Measurements from ENCODE around the gene ST3GAL3. TPM values are rescaled to one million over a fixed set of nuclear protein-coding genes. Genes with fewer than 3 reads are reported as not detected.

ST3GAL3 gene
- total and polyA plus RNA-seq, 2 donors (not counting 1 experiment from before 2014, with no cell fraction given), result 13.7 to 16.3 TPM

DNA sequence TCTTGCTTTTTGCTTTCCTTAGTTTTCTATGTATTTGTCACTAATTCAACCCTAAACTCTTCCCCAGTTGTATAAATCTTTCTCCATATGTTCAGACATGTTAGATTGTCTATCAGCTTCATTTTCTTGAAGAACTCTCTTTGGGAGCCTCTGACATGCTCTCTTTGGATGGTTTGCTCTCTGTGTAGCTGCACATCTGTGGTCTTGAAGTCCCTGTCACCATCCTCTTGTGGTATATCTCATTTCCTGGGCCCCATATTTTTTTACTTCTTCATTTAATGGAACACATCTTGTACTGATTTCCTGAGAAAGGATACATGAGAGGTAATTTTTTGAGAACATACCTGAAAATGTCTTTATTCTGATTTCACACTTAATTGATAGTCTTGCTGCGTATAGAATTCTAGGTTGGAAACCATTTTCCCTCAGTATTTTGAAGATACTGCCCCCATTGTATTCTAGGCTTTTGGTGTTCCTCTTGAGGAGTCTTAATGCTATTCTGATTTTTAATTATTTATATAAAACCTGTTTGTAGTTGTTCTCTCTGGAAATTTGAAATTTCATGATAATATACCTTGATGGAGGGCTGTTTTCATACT is 72.6 kb downstream of the ST3GAL3 start:
- TF ChIP-seq, protein P1, sequence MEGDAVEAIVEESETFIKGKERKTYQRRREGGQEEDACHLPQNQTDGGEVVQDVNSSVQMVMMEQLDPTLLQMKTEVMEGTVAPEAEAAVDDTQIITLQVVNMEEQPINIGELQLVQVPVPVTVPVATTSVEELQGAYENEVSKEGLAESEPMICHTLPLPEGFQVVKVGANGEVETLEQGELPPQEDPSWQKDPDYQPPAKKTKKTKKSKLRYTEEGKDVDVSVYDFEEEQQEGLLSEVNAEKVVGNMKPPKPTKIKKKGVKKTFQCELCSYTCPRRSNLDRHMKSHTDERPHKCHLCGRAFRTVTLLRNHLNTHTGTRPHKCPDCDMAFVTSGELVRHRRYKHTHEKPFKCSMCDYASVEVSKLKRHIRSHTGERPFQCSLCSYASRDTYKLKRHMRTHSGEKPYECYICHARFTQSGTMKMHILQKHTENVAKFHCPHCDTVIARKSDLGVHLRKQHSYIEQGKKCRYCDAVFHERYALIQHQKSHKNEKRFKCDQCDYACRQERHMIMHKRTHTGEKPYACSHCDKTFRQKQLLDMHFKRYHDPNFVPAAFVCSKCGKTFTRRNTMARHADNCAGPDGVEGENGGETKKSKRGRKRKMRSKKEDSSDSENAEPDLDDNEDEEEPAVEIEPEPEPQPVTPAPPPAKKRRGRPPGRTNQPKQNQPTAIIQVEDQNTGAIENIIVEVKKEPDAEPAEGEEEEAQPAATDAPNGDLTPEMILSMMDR (conservative IDR thresholded peaks at IDR 0.05 in 1 of 2, IDR thresholded peaks at IDR 0.05 in 1 of 2; ENCODE audit: low read depth in 1 of 2, low read length in 2 of 2), result no peak
- no peak for TF ChIP-seq EZH2 (IDR thresholded peaks at IDR 0.05; ENCODE audit: low read length, missing control alignments)
- Histone ChIP-seq H2AFZ (ENCODE audit: low read length) (no peak overlapping the region), H4K20me1 (ENCODE audit: control insufficient read depth, extremely low read depth, insufficient read depth, low read length) (no peaks in the 10 kb centered on the region), H3K4me3 (replicated peaks in 1 of 4; ENCODE audit: control extremely low read depth in 1 of 4, insufficient read depth in 1 of 4, low read depth in 3 of 4, low read length in 4 of 4) (no peak overlapping the region), H3K27ac (ENCODE audit: insufficient read depth, low read length) (no peak overlapping the region), H3K27me3 (ENCODE audit: control insufficient read depth, insufficient read depth, low read length) (no peaks in the 10 kb centered on the region), H3K4me1 (ENCODE audit: control insufficient read depth, extremely low read depth, insufficient read depth, low read length) (peaks cover 10% of the 10 kb centered on the region), H3K36me3 (ENCODE audit: control insufficient read depth, insufficient read depth, low read length) (no peaks in the 10 kb centered on the region), H3K4me2 (ENCODE audit: extremely low read depth, insufficient read depth, low read length) (no peak overlapping the region), H3K9ac (ENCODE audit: insufficient read depth, low read length) (no peak overlapping the region), H3K79me2 (ENCODE audit: control insufficient read depth, insufficient read depth, low read length) (no peaks in the 10 kb centered on the region), H3K9me3 (ENCODE audit: control insufficient read depth, insufficient read depth, low read depth, low read length) (no peaks in the 10 kb centered on the region)
- DNase-seq (ENCODE audit: low read depth in 2 of 2), result no peak

DNA sequence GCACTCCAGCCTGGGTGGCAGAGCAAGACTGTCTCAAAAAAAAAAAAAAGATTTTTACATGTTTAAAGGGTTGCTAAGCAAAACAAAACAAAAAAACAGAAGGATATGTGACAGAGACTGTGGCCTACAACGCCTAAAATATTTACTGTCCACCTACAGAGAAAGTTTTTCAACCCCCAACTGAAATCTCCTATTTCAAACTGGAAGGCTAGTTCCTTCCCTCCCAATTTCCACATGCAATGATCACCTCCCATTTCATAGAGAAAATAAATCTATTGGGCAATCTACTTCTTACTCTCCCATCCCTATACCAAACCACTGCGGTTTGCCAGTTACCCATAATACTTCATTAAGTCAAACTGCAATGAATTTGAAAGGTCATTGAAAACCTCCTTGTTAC is 74.2 kb downstream of the ST3GAL3 start:
- H3K9me3 ChIP-seq (ENCODE audit: control insufficient read depth, insufficient read depth, low read depth, low read length), result no peaks in the 10 kb centered on the region
- no peak for TF ChIP-seq EZH2 (IDR thresholded peaks at IDR 0.05; ENCODE audit: low read length, missing control alignments)
- TF ChIP-seq, protein P1 (conservative IDR thresholded peaks at IDR 0.05 in 1 of 2, IDR thresholded peaks at IDR 0.05 in 1 of 2; ENCODE audit: low read depth in 1 of 2, low read length in 2 of 2), result no peak
- H3K36me3 ChIP-seq (ENCODE audit: control insufficient read depth, insufficient read depth, low read length), result no peaks in the 10 kb centered on the region
- no peak overlapping the region for H2AFZ ChIP-seq (ENCODE audit: low read length)
- peaks cover 6% of the 10 kb centered on the region for H3K4me1 ChIP-seq (ENCODE audit: control insufficient read depth, extremely low read depth, insufficient read depth, low read length)
- no peak overlapping the region for H3K4me3 ChIP-seq (replicated peaks in 1 of 4; ENCODE audit: control extremely low read depth in 1 of 4, insufficient read depth in 1 of 4, low read depth in 3 of 4, low read length in 4 of 4)
- DNase-seq (ENCODE audit: low read depth in 2 of 2), result no peak
- H3K27me3 ChIP-seq (ENCODE audit: control insufficient read depth, insufficient read depth, low read length), result no peaks in the 10 kb centered on the region
- H3K4me2 ChIP-seq (ENCODE audit: extremely low read depth, insufficient read depth, low read length), result no peak overlapping the region
- H3K9ac ChIP-seq (ENCODE audit: insufficient read depth, low read length), result no peak overlapping the region
- no peaks in the 10 kb centered on the region for H3K79me2 ChIP-seq (ENCODE audit: control insufficient read depth, insufficient read depth, low read length)
- H4K20me1 ChIP-seq (ENCODE audit: control insufficient read depth, extremely low read depth, insufficient read depth, low read length), result no peaks in the 10 kb centered on the region
- H3K27ac ChIP-seq (ENCODE audit: insufficient read depth, low read length), result no peak overlapping the region

DNA sequence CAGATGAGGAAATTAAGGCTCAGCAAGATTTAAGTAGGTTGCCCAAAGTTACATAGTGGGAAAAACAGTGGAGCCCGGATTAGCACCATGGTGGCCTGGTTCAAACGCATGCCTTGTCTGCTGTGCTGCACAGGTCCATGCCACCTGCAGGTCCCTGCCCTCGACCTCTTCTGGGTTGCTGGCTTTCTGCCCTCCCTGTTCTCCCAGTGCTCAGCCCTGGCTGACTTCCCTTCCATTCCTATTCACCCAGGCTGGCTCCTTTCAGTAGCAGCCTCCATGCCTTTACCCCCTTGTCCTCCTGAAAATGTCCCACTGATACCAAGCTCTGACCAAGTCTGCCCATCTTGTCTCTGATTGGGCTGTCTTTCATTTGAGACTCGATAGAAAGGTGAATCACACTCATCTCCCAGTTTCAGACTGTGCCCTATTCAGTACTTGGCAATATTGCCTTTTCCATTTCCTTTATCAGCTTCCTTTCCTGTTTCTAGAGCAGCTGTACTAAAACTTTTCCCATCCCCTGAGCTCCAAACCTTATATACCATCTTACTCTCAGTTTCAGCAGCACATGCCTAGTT is 75.8 kb downstream of the ST3GAL3 start:
- H2AFZ ChIP-seq (ENCODE audit: low read length), result no peak overlapping the region
- no peaks in the 10 kb centered on the region for H3K79me2 ChIP-seq (ENCODE audit: control insufficient read depth, insufficient read depth, low read length)
- no peak overlapping the region for H3K4me2 ChIP-seq (ENCODE audit: extremely low read depth, insufficient read depth, low read length)
- no peaks in the 10 kb centered on the region for H4K20me1 ChIP-seq (ENCODE audit: control insufficient read depth, extremely low read depth, insufficient read depth, low read length)
- H3K4me1 ChIP-seq (ENCODE audit: control insufficient read depth, extremely low read depth, insufficient read depth, low read length), result peaks cover 6% of the 10 kb centered on the region
- no peak for TF ChIP-seq EZH2 (IDR thresholded peaks at IDR 0.05; ENCODE audit: low read length, missing control alignments)
- TF ChIP-seq, protein P1 (conservative IDR thresholded peaks at IDR 0.05 in 1 of 2, IDR thresholded peaks at IDR 0.05 in 1 of 2; ENCODE audit: low read depth in 1 of 2, low read length in 2 of 2), result no peak
- H3K36me3 ChIP-seq (ENCODE audit: control insufficient read depth, insufficient read depth, low read length), result no peaks in the 10 kb centered on the region
- no peak overlapping the region for H3K27ac ChIP-seq (ENCODE audit: insufficient read depth, low read length)
- H3K4me3 ChIP-seq (replicated peaks in 1 of 4; ENCODE audit: control extremely low read depth in 1 of 4, insufficient read depth in 1 of 4, low read depth in 3 of 4, low read length in 4 of 4), result no peak overlapping the region
- DNase-seq (ENCODE audit: low read depth in 2 of 2), result no peak
- no peaks in the 10 kb centered on the region for H3K27me3 ChIP-seq (ENCODE audit: control insufficient read depth, insufficient read depth, low read length)
- H3K9ac ChIP-seq (ENCODE audit: insufficient read depth, low read length), result no peak overlapping the region
- no peaks in the 10 kb centered on the region for H3K9me3 ChIP-seq (ENCODE audit: control insufficient read depth, insufficient read depth, low read depth, low read length)
